Activated CD8-positive, alpha-beta memory T cell treated with anti-CD3 and anti-CD28 coated beads, Interleukin-2, amount 50 U/mL, for 48 hours (primary cell): ENCODE results near the gene DOCK1.

ENCODE experiments used
- DNase-seq: peaks from one replicate; pipeline ENCODE4 v3.0.0-alpha.2; 2020

Gene DOCK1

DNA sequence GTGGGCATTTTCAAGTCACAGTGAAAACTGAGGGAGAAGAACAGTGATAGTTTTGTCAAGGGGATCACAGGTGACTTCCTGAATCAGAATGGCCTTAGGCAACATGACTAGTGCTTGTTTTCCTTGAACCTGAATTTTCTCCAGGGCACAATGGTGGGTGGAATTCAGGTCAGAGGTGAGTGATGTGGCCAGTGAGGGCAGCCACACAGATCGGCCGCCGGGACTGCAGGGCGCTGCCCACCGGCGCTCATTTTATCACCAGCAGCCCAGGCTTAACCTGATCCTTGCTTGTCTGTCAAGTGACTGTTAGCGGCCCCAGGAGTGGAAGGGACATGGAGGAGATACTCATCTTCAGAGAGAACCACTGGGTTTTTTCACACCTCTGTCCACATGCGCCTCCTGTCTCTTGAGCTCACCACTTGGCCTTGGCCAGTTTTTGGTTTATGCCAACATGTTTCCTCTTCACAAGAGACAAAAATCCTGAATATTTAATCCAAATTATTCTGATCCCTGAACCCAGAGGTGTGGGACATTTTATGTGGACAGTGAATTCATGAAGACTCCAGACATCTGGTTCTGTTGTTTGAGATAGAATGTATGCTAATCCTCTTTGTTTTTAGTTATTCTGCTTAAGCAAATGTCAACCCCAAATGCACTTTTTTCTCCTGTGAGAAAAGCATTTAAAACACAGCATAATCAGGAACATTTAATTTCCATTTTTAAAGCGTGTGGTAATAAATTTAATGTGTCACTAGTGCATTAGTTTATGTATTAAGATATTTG lies 108.7 kb downstream of the DOCK1 start:
- DNase-seq, result no peak

GRCh38 chr10:127014671-127015070 lies 109.4 kb downstream of the DOCK1 start:
- no peak for DNase-seq

GRCh38 chr10:127015373-127015772 lies 110.1 kb downstream of the DOCK1 start:
- DNase-seq, result no peak

DNA sequence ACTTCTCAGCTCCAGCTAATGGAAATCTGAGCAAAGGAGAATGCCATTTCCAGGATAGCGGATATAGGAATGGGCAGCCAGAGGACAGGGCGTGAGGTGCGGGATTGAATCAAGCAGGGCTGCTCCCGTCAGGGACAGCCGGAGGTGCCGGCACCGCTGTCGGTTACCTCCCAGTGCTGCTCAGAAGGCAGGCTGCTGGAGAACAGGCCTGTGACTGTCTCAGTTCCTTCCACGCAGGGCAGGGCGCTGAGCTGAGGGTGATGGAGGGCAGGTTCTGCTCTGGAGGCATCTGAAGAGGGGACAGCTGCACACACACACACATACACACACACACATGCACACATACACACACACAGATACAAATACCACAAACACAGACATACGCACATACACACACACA lies 111.1 kb downstream of the DOCK1 start:
- no peak for DNase-seq

DNA sequence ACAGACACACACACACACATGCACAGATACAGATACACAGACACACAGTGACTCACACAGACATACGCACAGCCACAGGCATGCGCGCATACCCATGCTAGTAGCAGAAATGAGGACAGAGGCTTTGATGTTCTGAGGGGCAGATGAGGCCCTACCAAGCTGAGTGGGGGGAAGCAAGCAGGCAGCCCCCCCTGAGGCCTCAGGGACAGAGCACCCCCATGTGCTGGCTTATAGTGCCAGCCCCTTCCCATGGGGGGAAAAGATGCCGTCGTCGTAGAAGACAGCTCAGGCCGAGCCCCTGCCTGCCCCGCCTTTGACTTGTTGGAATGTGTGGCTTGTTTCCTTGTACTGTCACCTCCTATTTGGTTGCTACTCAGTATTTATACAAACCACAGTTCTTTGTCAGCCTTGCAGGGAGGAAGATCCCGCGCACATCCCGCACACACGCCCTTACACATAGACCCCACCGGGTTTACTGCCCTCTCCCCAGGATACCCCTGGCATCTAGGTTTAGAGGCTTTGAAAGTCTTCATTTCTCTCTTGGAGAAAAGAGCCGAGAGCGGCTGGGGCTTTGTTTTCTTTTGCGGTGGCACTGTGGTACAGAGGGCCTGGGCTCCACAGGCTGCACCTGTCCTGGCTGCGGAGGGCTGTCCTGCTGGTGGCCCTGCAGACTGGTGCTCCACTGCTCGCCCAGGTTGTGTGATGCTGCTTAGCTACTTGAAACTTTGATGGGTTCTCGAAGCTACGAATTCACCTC lies 112.5 kb downstream of the DOCK1 start:
- no peak for DNase-seq

DNA sequence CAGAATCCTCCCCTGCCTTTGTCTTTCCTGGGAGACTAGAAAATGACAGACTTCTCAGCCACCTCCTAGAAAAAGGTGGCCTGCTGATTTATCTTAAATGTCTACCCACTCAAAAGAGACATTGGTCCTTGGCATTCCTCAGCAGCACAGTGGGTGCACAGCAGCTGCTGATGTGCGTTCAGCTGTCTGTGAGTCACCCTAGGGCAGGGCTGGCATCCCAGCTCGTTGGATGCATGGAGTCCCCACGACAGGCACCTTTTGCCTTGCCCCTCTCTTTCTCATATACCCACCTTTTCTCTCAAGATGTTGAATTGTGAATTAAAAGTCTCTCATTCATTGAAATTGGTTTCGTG lies 113.0 kb downstream of the DOCK1 start:
- no peak for DNase-seq

DNA sequence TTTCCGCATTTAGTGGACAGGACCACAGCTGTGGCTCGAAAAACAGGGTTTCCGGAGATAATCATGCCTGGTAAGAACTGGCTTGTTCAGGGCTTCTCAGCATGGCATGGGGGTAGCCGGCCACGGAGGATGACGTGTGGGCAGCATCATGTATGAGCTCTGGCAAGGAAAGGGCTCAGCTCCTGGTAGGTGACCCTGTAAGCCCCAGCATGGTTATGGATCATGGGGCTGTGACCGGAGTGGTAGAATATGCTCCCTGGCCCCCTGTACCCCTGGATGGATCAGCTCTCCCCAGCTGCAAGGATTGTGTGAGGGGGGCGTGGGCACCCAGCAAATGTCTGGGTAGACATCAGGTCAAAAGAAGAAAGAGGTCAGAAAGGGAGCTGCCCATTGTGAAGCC lies 113.5 kb downstream of the DOCK1 start:
- DNase-seq, result no peak

GRCh38 chr10:127020260-127020659 lies 115.0 kb downstream of the DOCK1 start:
- no peak for DNase-seq

- DNase-seq, result no peak
These were observed 116.6 kb downstream of the DOCK1 start for GRCh38 chr10:127021801-127022200.

DNA sequence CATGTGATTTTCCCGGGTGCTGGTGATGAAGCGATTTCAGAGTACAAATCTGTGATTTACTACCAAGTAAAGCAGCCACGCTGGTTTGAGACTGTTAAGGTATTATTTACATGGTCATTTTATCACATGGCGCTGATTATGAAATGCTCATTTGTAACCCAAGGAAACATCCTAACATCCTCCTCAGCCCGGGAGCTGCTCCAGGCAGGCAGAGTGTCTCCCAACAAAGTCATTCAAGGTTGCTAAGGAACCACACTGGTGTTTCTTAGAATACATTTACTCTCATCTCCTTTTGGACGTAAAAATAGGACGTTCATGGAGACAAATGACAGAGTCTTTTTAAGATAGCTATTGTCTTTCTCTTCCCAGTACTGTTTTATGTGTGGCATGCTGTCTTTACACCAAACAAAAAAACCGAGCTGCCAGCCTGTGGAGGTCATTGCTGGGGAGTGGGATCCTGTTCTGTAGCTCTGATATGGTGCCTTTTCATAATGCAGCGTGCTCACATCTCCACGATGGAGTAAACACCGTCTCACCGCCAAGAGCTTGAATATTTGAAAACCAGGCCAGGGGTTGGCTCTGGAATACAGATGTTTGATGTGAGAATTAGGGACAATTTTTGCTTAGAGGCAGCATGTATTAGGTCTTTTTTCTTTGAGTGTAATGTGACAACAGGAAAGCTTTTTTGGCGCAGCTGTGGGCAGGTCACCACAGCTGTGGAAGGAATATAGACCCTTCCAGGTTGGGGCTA lies 119.6 kb downstream of the DOCK1 start:
- no peak for DNase-seq

DNA sequence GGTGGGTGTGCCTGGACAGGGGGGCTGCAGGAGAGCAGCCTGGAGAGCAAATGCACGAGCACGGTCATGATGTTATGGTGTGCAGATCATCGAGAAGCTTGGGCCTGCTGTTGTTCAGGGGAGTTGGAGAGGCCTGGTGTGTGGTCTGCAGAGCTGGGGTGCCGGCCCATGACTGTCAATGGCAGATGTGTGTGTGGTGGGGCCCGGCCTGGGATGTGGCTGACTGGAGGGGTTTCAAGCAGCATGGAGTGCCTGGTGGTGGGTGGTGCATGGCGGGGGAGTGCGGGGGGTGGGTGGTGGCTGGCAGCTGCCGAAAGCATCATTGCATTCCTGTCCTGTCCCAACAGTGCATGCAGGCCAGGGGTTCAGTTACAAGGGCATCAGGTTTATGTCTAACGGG lies 122.6 kb downstream of the DOCK1 start:
- DNase-seq, result no peak

GRCh38 chr10:127028556-127028955 lies 123.3 kb downstream of the DOCK1 start:
- no peak for DNase-seq

- DNase-seq, result no peak
These were observed 123.8 kb downstream of the DOCK1 start for GRCh38 chr10:127029061-127029460.

DNA sequence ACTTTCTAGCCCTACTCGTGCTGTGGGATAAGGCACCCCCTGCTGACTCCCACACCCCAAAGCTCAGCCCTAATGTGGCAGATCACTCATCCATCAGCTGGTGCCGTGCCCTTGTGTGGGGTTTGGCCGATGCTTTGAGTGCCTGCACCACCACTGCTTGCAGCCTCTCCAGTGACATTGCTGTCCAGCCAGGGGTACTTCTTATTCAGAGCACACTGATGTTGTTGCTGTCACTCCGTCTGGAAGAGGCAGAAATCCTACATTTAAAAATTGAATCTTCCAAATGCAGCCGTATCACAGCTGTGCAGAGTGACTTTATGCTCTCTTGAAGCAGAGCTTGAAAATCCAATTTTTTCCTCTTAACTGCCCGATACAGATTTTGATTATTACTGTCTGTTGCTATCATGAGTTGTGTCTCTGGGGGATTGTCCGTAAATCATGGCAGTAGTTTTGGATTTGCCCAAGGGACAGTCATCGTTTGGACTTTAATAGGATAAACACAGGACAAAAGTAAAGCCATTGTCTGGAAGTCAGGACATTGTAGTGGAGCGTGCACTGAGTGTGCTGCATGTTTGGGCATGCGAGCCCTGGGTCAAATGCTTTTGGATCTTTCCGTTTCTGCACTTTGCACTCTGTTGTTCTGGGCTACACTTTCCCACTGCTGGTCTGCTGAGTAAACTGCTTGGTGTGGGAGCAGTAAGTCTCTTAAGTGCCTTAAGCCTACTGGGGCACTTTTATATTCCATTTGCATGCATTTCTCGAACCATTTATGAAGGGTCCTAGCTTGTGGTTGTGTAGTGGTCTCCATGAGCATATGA lies 128.2 kb downstream of the DOCK1 start:
- no peak for DNase-seq

DNA sequence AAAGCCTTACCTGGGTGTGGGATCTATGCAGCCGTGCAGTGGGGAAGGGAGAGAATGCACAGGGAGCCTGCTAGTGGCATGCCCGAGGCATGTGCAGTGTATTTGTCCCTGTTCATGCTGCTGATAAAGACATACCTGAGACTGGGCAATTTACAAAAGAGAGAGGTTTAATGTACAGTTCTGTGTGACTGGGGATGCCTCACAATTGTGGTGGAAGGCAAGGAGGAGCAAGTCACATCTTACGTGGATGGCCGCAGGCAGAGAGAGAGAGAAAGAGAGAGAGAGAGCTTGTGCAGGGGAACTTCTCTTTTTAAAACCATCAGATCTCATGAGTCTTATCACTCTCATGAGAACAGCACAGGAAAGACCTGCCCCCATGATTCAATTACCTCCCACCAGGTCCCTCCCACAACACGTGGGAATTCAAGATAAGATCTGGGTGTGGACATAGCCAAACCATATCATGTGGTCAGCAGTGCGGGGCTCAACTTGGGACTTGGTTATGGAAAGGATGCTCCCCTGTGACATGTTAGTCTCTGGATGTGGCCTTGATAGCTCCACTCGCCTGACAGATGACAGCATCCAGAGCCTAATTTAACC lies 128.9 kb downstream of the DOCK1 start:
- no peak for DNase-seq

- DNase-seq, result no peak
These were observed 129.6 kb downstream of the DOCK1 start for GRCh38 chr10:127034790-127035189.

- DNase-seq, result no peak
These were observed 130.6 kb downstream of the DOCK1 start for GRCh38 chr10:127035827-127036226.

- DNase-seq, result no peak
These were observed 131.8 kb downstream of the DOCK1 start for GRCh38 chr10:127036987-127037386.

GRCh38 chr10:127039435-127039834 lies 134.2 kb downstream of the DOCK1 start:
- DNase-seq, result no peak

GRCh38 chr10:127040756-127041155 lies 135.5 kb downstream of the DOCK1 start:
- DNase-seq, result no peak

DNA sequence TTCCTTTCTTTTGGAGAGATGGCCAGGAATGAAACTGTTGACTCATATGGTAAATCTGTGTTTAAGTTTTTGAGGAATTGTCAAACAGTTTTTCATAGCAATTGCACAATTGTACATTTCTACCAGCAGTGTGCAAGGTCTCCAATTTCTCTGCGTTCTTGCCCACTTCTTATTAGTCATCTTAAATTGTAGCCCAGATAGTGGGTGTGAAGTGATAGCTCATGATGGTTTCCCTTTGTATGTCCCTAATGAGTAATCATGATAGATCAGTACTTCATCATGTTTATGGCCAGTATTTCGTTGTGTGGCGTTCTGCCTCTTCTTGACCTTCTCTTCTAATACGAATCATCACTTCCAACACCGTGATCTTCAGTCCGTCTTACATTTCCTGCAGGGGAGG lies 136.3 kb downstream of the DOCK1 start:
- no peak for DNase-seq

DNA sequence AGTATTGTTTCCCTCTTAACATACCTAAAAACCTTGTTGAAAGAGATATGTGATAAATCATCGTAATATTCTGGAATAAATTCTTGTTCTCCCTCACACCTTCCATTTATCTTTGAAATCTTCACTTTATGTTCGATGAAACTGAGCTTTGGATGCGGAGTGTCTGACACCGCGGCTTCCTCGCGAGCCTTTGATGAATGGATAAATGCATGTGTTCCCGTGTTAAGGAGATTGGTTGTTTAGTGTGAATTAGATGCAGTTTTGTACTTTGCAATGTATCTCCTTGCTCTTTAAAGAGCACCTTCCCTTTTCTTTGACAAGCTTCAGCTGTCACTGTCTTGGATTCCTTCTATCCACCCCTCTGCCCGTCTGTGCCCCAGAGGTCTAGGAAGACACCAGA lies 138.1 kb downstream of the DOCK1 start:
- DNase-seq, result no peak

- DNase-seq, result no peak
These were observed 139.0 kb downstream of the DOCK1 start for GRCh38 chr10:127044186-127044585.
